Left ventricle myocardium inferior (tissue), 1 donor: ENCODE measurements around the gene ACHE. TPM values are rescaled to one million over a fixed set of nuclear protein-coding genes. Genes with fewer than 3 reads are reported as not detected.

ENCODE experiments used
- DNase-seq: peaks from one replicate; pipeline ENCODE4 v3.0.0-alpha.2; 2020
- H3K27ac ChIP-seq: fragments of 200-600 bp; replicated peaks from 2 replicates; pipeline ENCODE4 v1.8.0; 2021
- H3K27me3 ChIP-seq: fragments of 200-600 bp; 2 replicates; pipeline ENCODE4 v1.8.0; 2021; ENCODE audit warnings: low read depth
- H3K36me3 ChIP-seq: fragments of 200-600 bp; 2 replicates; pipeline ENCODE4 v1.8.0; 2021
- H3K4me1 ChIP-seq: fragments of 200-600 bp; 2 replicates; pipeline ENCODE4 v1.8.0; 2021
- H3K4me3 ChIP-seq: fragments of 200-600 bp; 2 replicates; pipeline ENCODE4 v1.8.0; 2021; ENCODE audit warnings: mild to moderate bottlenecking, moderate library complexity
- H3K9me3 ChIP-seq: fragments of 200-600 bp; replicated peaks from 2 replicates; pipeline ENCODE4 v1.8.0; 2021
- intact Hi-C: fragments of 100-400 bp; cut with micrococcal nuclease; formaldehyde crosslinking; loops from one replicate; pipeline ENCODE4 v1.11.0; 2022
- total RNA-seq: library from RNA; stranded (reverse); fragmentation: NEBNext Ultra II Directional; extraction: Animal tissue kit (Norgen Biotek cat#: 25700); gene quantifications from one replicate; pipeline ENCODE4 v1.2.1, GENCODE V29; 2021
- TF ChIP-seq, protein P1 (sequence below): fragments of 200-600 bp; IDR thresholded peaks from 2 replicates; pipeline ENCODE4 v1.8.0; 2021; ENCODE audit warnings: antibody characterized with exemption, mild to moderate bottlenecking, borderline replicate concordance
- donor health status: DM: no; HTN: yes; CAD: no; lungs with severe emphysema.

The ACHE gene
- total RNA-seq, 1 donor from 2014 or later, result 0.49 TPM

DNA sequence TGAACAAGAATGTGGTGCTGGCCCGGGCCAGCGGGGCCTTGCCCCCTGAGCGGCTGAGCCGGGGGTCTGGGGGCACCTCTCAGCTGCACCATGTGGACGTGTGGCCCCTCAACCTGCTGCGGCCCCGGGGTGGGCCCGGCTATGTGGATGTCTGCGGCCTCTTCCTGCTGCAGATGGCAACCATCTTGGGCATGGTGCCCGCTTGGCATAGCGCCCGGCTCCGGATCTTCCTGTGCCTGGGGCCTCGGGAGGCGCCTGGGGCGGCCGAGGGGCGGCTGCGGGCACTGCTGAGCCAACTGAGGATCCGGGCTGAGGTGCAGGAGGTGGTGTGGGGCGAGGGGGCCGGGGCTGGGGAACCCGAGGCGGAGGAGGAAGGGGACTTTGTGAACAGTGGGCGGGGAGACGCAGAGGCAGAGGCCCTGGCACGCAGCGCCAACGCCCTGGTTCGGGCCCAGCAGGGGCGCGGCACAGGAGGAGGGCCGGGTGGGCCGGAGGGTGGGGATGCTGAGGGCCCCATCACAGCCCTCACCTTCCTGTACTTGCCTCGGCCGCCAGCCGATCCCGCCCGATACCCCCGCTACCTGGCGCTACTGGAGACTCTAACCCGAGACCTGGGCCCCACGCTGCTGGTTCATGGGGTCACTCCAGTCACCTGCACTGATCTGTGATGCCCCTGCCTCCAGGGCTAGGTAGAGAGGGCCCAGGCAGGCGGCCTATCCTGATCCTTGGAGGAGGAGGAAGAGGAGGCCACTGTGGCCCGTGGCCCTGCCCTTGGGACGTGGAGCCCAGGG lies 29.6 kb downstream of the ACHE start:
- H3K9me3 ChIP-seq, result no peaks in the 10 kb centered on the region
- TF ChIP-seq, protein P1, sequence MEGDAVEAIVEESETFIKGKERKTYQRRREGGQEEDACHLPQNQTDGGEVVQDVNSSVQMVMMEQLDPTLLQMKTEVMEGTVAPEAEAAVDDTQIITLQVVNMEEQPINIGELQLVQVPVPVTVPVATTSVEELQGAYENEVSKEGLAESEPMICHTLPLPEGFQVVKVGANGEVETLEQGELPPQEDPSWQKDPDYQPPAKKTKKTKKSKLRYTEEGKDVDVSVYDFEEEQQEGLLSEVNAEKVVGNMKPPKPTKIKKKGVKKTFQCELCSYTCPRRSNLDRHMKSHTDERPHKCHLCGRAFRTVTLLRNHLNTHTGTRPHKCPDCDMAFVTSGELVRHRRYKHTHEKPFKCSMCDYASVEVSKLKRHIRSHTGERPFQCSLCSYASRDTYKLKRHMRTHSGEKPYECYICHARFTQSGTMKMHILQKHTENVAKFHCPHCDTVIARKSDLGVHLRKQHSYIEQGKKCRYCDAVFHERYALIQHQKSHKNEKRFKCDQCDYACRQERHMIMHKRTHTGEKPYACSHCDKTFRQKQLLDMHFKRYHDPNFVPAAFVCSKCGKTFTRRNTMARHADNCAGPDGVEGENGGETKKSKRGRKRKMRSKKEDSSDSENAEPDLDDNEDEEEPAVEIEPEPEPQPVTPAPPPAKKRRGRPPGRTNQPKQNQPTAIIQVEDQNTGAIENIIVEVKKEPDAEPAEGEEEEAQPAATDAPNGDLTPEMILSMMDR, result no peak
- intact Hi-C loops, result no loop called here
- peaks cover 47% of the 10 kb centered on the region for H3K4me1 ChIP-seq
- H3K4me3 ChIP-seq, result peak overlapping the region; percentile 84
- no peaks in the 10 kb centered on the region for H3K27me3 ChIP-seq
- DNase-seq, result peak; percentile 81
- peak overlapping the region; percentile 91 for H3K27ac ChIP-seq
- H3K36me3 ChIP-seq, result peaks cover 19% of the 10 kb centered on the region

DNA sequence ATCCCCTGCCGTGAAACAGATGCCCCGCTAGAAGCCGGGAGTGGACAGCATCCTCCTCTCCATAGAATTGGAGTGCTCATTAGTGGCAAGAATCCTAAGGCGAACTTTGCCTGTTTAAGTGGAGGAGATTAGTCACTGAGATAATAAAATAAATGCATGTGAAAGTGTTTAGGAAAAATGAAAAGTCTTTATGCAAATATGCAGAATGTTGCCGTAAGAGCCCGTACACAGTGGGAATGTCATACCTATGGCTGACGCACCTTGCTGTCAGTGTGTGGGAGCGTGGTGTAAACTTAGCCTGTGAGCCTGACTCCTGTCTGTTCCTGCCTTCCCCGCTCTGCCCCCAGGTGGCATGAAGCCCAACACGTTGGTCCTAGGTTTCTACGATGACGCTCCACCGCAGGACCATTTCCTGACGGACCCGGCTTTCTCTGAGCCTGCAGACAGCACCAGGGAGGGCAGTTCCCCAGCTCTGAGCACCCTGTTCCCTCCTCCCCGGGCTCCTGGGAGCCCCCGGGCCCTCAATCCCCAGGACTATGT lies 30.2 kb downstream of the ACHE start:
- DNase-seq, result no peak
- intact Hi-C loops, result no loop called here
- H3K27me3 ChIP-seq, result no peaks in the 10 kb centered on the region
- no peak overlapping the region for H3K4me3 ChIP-seq
- peak overlapping the region; percentile 91 for H3K27ac ChIP-seq
- no peaks in the 10 kb centered on the region for H3K9me3 ChIP-seq
- TF ChIP-seq, protein P1, result no peak
- H3K4me1 ChIP-seq, result peaks cover 47% of the 10 kb centered on the region
- H3K36me3 ChIP-seq, result peaks cover 19% of the 10 kb centered on the region

DNA sequence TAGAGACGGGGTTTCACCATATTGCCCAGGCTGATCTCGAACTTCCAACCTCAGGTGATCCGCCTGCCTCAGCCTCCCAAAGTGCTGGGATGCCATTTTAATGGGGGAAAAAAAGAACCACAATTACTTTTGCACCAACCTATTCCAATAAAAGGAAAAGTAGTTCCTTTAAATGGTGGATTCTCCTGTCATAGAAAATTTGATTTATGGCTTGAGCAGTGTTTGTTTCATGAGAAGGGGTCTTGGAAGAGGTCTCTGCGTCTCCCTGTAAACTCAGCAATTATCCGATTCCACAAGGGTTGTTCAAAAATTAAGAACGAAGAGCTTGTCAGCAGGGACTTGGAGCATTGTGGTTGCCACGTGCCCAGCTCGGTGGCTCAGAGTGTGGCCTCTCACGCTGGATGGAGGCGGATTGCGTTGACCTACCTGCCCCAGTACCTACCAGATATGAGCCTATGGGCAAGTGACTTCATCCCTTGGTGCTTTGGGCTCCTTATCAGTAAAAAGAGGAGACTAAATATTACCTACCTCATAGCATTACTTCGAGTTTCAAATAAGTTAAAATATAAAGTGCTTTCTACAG lies 31.3 kb downstream of the ACHE start:
- Histone ChIP-seq H3K36me3 (peaks cover 22% of the 10 kb centered on the region), H3K4me3 (no peak overlapping the region)

DNA sequence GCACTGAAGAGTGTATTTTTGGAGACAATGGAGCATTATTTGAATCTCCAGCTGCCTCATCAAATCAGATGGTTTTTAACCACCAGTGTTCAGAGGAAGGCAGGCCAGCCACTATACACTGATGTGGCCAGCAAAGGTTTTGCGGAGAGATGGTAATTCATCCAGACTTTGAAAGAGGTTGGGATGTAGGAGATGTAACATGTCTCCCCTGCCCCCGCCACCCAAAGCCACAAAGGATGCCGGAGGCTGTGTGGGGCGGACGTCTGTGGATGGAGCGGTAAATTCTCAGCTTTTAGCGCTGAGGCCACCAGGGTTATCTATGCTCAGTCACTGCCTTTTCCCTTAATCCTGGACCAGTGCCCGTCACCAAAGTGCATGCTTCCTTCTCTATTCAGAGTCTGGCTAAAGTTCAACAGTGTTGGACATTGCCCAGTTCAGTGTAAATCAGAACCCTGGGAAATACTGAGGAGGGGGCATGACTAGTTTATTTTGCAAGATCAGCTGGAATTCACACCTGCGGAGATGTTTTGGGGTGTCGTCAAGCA lies 32.2 kb downstream of the ACHE start:
- DNase-seq, result no peak
- TF ChIP-seq, protein P1, result no peak
- H3K9me3 ChIP-seq, result no peaks in the 10 kb centered on the region
- no peaks in the 10 kb centered on the region for H3K27me3 ChIP-seq
- intact Hi-C loops, result no loop called here
- no peak overlapping the region for H3K4me3 ChIP-seq
- H3K4me1 ChIP-seq, result peaks cover 38% of the 10 kb centered on the region
- no peak overlapping the region for H3K27ac ChIP-seq
- peaks cover 26% of the 10 kb centered on the region for H3K36me3 ChIP-seq

More for the DNA sequence above, 31.3 kb downstream of the ACHE start:
- TF ChIP-seq, protein P1, result no peak
- H3K9me3 ChIP-seq, result no peaks in the 10 kb centered on the region
- peaks cover 47% of the 10 kb centered on the region for H3K4me1 ChIP-seq
- DNase-seq, result no peak
- no peaks in the 10 kb centered on the region for H3K27me3 ChIP-seq
- intact Hi-C loops, result no loop called here
- no peak overlapping the region for H3K27ac ChIP-seq

DNA sequence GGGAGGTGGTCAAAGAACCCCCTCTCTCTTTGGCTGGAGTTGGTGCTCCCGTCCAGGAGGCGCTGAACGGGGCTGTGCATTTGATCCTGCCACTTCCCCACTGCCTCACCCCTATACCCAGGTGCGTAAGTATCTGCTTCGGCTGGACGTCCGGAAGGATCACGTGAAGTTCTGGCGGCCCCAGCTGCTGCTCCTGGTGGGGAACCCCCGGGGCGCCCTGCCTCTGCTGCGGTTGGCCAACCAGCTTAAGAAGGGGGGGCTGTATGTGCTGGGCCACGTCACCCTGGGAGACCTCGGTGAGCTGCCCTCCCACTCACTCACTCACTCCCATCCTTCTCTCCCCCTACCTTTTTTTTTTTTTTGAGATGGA lies 34.1 kb downstream of the ACHE start:
- H3K9me3 ChIP-seq, result no peaks in the 10 kb centered on the region
- no peak overlapping the region for H3K4me3 ChIP-seq
- H3K27me3 ChIP-seq, result no peaks in the 10 kb centered on the region
- intact Hi-C loops, result no loop called here
- DNase-seq, result no peak
- peaks cover 26% of the 10 kb centered on the region for H3K36me3 ChIP-seq
- H3K4me1 ChIP-seq, result peaks cover 19% of the 10 kb centered on the region
- no peak overlapping the region for H3K27ac ChIP-seq
- TF ChIP-seq, protein P1, result no peak
